Epithelial cell of esophagus (primary cell): ENCODE measurements around the gene PAQR9.
A peak's percentile ranks its signal among the peaks of the same experiment; 100 is the strongest.

Source experiments
- DNase-seq: peaks from one replicate; pipeline ENCODE4 v3.0.0; 2010; ENCODE audit warnings: low read depth
- H3K4me3 ChIP-seq: 2 replicates; pipeline ENCODE4 v1.5.1; 2011; ENCODE audit warnings: mild to moderate bottlenecking, low read length, control low read depth
- TF ChIP-seq, protein P1 (sequence below): IDR thresholded peaks from 2 replicates; pipeline ENCODE4 v1.5.1; 2011; ENCODE audit warnings: low read depth, mild to moderate bottlenecking, low read length, control low read depth, inconsistent platforms; ENCODE audit not compliant: insufficient read depth; ENCODE audit errors: missing control alignments

The PAQR9 gene

DNA sequence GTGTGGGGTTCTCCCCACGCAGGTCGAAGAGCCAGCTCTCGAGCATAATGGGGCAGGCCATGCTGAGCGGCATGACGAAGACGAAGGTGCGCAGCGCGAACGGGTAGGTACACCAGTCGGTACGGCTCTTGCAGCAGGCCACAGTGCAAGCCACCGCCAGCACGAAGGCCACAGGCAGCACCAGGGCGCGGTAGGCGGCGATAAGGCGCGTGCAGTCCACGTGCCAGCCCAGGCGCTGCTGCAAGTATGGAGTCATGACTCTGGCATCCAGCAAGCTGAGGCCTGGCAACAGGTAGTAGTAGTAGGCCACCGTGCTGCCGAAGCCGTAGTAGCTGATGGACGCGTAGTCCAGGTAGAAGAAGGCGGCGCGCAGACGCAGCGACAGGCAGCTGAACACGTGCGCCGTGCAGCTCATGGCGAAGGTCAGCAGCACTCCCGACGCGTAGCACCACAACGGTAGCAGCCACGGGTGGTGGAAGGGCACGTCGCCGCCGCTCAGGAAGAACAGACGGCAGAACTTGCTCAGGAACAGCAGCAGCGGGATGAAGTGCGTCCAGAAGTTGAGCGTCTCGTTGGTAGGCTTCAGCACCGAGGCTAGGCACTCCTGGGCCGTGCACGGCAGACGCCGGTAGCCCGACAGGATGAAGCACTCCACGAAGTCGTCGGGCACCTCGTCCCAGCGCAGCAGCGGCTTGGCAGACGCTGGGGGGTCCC is 797 bp downstream of the PAQR9 start:
- TF ChIP-seq, protein P1, sequence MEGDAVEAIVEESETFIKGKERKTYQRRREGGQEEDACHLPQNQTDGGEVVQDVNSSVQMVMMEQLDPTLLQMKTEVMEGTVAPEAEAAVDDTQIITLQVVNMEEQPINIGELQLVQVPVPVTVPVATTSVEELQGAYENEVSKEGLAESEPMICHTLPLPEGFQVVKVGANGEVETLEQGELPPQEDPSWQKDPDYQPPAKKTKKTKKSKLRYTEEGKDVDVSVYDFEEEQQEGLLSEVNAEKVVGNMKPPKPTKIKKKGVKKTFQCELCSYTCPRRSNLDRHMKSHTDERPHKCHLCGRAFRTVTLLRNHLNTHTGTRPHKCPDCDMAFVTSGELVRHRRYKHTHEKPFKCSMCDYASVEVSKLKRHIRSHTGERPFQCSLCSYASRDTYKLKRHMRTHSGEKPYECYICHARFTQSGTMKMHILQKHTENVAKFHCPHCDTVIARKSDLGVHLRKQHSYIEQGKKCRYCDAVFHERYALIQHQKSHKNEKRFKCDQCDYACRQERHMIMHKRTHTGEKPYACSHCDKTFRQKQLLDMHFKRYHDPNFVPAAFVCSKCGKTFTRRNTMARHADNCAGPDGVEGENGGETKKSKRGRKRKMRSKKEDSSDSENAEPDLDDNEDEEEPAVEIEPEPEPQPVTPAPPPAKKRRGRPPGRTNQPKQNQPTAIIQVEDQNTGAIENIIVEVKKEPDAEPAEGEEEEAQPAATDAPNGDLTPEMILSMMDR: no peak
- DNase-seq: no peak
- no peak overlapping the region for H3K4me3 ChIP-seq

- H3K4me3 ChIP-seq: no peak overlapping the region
- TF ChIP-seq, protein P1: no peak
- DNase-seq: no peak
Measured at GRCh38 chr3:142962175-142962519, 1.3 kb downstream of the PAQR9 start.

DNA sequence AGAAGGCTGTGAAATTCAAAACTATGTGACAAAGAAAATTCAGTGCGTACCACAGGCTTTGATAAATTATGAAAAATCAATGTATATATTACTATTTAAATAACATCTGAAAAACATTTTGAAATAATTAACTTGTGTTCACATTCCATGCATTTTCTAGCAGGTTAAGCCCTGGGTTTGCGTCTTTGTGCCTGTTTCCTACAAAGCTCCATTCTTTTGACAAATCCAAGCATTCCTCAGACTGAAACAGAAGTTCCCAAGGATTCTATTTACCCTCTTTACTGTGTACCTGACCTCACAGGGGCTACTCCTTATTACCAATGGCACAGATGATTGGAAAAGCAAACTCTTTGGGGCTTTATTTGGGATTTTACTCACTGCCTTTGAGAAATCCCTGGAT is 1.9 kb downstream of the PAQR9 start:
- no peak for DNase-seq
- no peak overlapping the region for H3K4me3 ChIP-seq
- TF ChIP-seq, protein P1: no peak

GRCh38 chr3:142960322-142960850 is 3.1 kb downstream of the PAQR9 start:
- no peak overlapping the region for H3K4me3 ChIP-seq
- TF ChIP-seq, protein P1: no peak

GRCh38 chr3:142958707-142959106 is 4.8 kb downstream of the PAQR9 start:
- DNase-seq: peak; percentile 98
- TF ChIP-seq, protein P1: peak; percentile 9
- no peak overlapping the region for H3K4me3 ChIP-seq

More at GRCh38 chr3:142960322-142960850, 3.1 kb downstream of the PAQR9 start:
- DNase-seq: no peak

DNA sequence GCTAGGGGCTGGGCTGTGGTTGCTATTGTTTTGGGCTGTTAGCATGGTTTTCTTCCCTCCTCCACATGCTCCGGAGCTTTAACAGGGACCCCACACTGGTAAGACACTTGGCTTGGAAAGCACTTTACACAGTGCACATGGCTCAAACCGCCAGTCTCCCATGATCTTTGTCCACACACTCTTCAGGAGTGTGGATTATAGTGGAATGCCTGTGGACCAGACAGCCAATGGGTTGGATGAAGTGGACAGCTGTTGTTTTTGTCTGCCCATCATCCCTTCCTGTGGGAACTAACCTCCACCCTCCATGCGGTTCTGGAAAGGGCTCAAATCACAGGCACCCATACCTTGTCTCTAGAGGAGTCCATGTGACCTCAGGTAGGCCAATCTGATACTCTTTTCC is 10.0 kb downstream of the PAQR9 start:
- H3K4me3 ChIP-seq: no peak overlapping the region
- TF ChIP-seq, protein P1: no peak
- DNase-seq: no peak
